ENCODE results near the gene GLIS1.
A peak's percentile ranks its signal among the peaks of the same experiment; 100 is the strongest.

GLIS1 gene

GRCh38 chr1:53617851-53618499 is 121.0 kb downstream of the GLIS1 start:
- no peak for DNase-seq (ENCODE audit: low spot score)

- DNase-seq (ENCODE audit: low spot score) = no peak
Observed at GRCh38 chr1:53617382-53617781, 121.6 kb downstream of the GLIS1 start.

GRCh38 chr1:53616927-53617326 is 122.0 kb downstream of the GLIS1 start:
- no peak for DNase-seq (ENCODE audit: low spot score)

GRCh38 chr1:53616511-53616910 is 122.5 kb downstream of the GLIS1 start:
- DNase-seq (ENCODE audit: low spot score) = no peak

GRCh38 chr1:53615101-53615500 is 123.9 kb downstream of the GLIS1 start:
- no peak for DNase-seq (ENCODE audit: low spot score)

- DNase-seq (ENCODE audit: low spot score) = no peak
Observed at GRCh38 chr1:53614231-53615021, 124.5 kb downstream of the GLIS1 start.

- no peak for DNase-seq (ENCODE audit: low spot score)
Observed at GRCh38 chr1:53608676-53609075, 130.3 kb downstream of the GLIS1 start.

GRCh38 chr1:53608071-53608470 is 130.9 kb downstream of the GLIS1 start:
- no peak for DNase-seq (ENCODE audit: low spot score)

GRCh38 chr1:53606651-53607051 is 132.3 kb downstream of the GLIS1 start:
- no peak for DNase-seq (ENCODE audit: low spot score)

GRCh38 chr1:53606197-53606596 is 132.8 kb downstream of the GLIS1 start:
- no peak for DNase-seq (ENCODE audit: low spot score)

- DNase-seq (ENCODE audit: low spot score) = no peak
Observed at GRCh38 chr1:53605181-53605580, 133.8 kb downstream of the GLIS1 start.

GRCh38 chr1:53604291-53604919 is 134.6 kb downstream of the GLIS1 start:
- peak; percentile 54 for DNase-seq (ENCODE audit: low spot score)

- DNase-seq (ENCODE audit: low spot score) = no peak
Observed at GRCh38 chr1:53603431-53603830, 135.5 kb downstream of the GLIS1 start.

- no peak for DNase-seq (ENCODE audit: low spot score)
Observed at GRCh38 chr1:53601867-53602775, 136.8 kb downstream of the GLIS1 start.

GRCh38 chr1:53601031-53601745 is 137.8 kb downstream of the GLIS1 start:
- no peak for DNase-seq (ENCODE audit: low spot score)

- DNase-seq (ENCODE audit: low spot score) = no peak
Observed at GRCh38 chr1:53600561-53600960, 138.4 kb downstream of the GLIS1 start.

GRCh38 chr1:53600001-53600400 is 139.0 kb downstream of the GLIS1 start:
- DNase-seq (ENCODE audit: low spot score) = no peak

- DNase-seq (ENCODE audit: low spot score) = no peak
Observed at GRCh38 chr1:53599481-53599880, 139.5 kb downstream of the GLIS1 start.

GRCh38 chr1:53598966-53599365 is 140.0 kb downstream of the GLIS1 start:
- DNase-seq (ENCODE audit: low spot score) = no peak

GRCh38 chr1:53595906-53596305 is 143.1 kb downstream of the GLIS1 start:
- no peak for DNase-seq (ENCODE audit: low spot score)

- no peak for DNase-seq (ENCODE audit: low spot score)
Observed at GRCh38 chr1:53594391-53595180, 144.4 kb downstream of the GLIS1 start.
